BJ (cell line): Measurements from ENCODE around the gene SIDT1. TPM values are rescaled to one million over a fixed set of nuclear protein-coding genes. Genes with fewer than 3 reads are reported as not detected.

Experiments
- CTCF ChIA-PET: fragments of 350-600 bp; formaldehyde crosslinking; extraction: SDS; loops from one replicate; lab custom pipeline; 2021; ENCODE audit warnings: antibody characterized with exemption, inconsistent platforms; lab: Yijun Ruan, JAX
- POLR2A ChIA-PET: fragments of 300-600 bp; sonication (Branson Sonifier 250); formaldehyde crosslinking; extraction: SDS; loops from one replicate; lab custom pipeline; 2021; ENCODE audit warnings: antibody characterized with exemption; lab: Charles Lee
- DNase-seq: peaks from one replicate; pipeline ENCODE4 v3.0.0-alpha.2; 2011; ENCODE audit warnings: low read depth
- H3K27me3 ChIP-seq: 2 replicates; pipeline ENCODE4 v1.6.0; 2011; ENCODE audit warnings: low read length; ENCODE audit not compliant: control insufficient read depth, insufficient read depth
- H3K36me3 ChIP-seq: 2 replicates; pipeline ENCODE4 v1.5.1; 2011; ENCODE audit warnings: low read length; ENCODE audit not compliant: control insufficient read depth, insufficient read depth
- H3K4me3 ChIP-seq: 2 replicates; pipeline ENCODE4 v1.5.1; 2011; ENCODE audit warnings: low read depth, mild to moderate bottlenecking, control low read depth, low read length
- polyA plus RNA-seq: library from polyadenylated mRNA; depleted of rRNA; stranded (reverse); fragments of >200 nt; gene quantifications from 2 replicates; pipeline ENCODE4 v1.2.3, GENCODE V29; 2011
- TF ChIP-seq, protein P1 (sequence below): IDR thresholded peaks from 2 replicates; pipeline ENCODE4 v1.5.1; 2011; ENCODE audit warnings: low read depth, mild to moderate bottlenecking, control low read depth, inconsistent platforms, low read length, moderate library complexity; ENCODE audit not compliant: insufficient read depth

Gene SIDT1
- polyA plus RNA-seq, 1 experiment, result not detected

DNA sequence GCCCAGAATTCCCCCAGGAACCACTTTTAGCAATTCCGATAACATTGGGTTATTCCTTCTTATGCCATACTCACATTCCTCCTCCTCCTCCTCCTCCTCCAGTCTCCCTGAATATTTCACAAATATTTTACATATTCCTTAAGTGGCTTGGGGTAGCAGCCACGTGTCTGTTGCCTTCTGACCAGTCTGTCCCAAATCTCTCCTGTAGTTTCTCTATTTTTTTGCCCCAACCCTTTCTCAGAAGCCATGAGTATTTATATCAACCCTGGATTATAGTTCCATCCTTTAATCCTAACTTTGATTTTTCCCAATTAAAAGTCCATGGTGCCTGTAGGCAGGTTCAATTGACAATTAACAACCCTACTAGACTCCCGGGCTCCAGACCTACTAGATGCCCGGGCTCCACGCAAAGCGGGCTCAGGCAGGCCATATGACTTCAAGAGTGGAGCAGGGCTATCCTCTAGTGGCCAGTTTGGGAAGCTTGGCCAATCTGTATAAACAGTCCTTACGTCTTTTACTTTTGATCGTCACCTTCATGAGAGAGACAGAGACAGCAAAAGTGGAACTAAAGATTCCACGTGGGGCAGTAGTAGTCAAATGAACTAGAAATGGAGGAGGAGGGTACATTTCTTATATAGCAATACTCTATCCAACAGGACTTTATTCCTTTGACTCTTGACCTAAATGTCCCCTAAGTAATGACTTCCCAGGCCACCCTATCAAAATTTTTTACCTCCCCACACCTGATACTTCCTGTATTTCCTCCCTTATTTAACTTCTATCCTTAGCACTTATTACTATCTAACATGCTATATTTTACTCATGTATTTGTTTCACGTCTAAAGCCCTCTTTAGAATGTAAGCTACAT, 94.4 kb downstream of the SIDT1 start:
- ChIA-PET CTCF (interaction anchor here (0.6 to 1.9 kb wide), 14 partner anchors 10 to 592 kb away, joined by 3 to 14 read pairs (median 3); no protein-coding TSS in a partner anchor), POLR2A (no interaction called here)
- H3K4me3 ChIP-seq, result no peak overlapping the region
- peaks cover 11% of the 10 kb centered on the region for H3K27me3 ChIP-seq
- TF ChIP-seq, protein P1, sequence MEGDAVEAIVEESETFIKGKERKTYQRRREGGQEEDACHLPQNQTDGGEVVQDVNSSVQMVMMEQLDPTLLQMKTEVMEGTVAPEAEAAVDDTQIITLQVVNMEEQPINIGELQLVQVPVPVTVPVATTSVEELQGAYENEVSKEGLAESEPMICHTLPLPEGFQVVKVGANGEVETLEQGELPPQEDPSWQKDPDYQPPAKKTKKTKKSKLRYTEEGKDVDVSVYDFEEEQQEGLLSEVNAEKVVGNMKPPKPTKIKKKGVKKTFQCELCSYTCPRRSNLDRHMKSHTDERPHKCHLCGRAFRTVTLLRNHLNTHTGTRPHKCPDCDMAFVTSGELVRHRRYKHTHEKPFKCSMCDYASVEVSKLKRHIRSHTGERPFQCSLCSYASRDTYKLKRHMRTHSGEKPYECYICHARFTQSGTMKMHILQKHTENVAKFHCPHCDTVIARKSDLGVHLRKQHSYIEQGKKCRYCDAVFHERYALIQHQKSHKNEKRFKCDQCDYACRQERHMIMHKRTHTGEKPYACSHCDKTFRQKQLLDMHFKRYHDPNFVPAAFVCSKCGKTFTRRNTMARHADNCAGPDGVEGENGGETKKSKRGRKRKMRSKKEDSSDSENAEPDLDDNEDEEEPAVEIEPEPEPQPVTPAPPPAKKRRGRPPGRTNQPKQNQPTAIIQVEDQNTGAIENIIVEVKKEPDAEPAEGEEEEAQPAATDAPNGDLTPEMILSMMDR, result peak; percentile 91
- no peaks in the 10 kb centered on the region for H3K36me3 ChIP-seq
- DNase-seq, result no peak

DNA sequence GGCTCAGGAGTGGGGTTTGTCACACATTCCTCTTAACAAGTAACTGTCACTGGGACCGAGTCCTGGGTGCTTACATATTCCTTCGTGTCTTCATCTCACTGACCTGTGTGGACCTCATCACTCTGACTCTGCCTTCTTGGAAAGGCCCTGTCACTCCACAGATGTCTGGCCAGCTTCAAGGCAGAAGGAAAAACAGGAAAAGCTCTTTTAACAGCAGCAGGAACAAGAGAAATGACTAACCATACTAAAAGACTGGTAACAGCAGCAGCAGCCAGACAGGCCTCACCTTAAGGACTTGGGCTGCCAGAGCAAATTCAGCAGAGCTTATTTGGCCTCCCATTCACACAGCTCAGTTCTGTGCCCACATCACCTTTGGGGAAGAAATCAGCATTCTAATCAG, 96.0 kb downstream of the SIDT1 start:
- H3K27me3 ChIP-seq, result peaks cover 11% of the 10 kb centered on the region
- no peak for DNase-seq
- H3K36me3 ChIP-seq, result no peaks in the 10 kb centered on the region
- TF ChIP-seq, protein P1, result no peak
- CTCF ChIA-PET, result interaction anchor here (1.0 to 1.9 kb wide), 6 partner anchors 8 to 135 kb away, joined by 3 to 9 read pairs (median 3); no protein-coding TSS in a partner anchor
- POLR2A ChIA-PET, result no interaction called here
- no peak overlapping the region for H3K4me3 ChIP-seq

- DNase-seq, result no peak
- POLR2A ChIA-PET, result no interaction called here
- peaks cover 11% of the 10 kb centered on the region for H3K27me3 ChIP-seq
- H3K36me3 ChIP-seq, result no peaks in the 10 kb centered on the region
- TF ChIP-seq, protein P1, result no peak
- CTCF ChIA-PET, result interaction anchor here (1.0 to 1.3 kb wide), 2 partner anchors 39 to 135 kb away, joined by 3 read pairs; no protein-coding TSS in a partner anchor
- no peak overlapping the region for H3K4me3 ChIP-seq
These were observed 96.4 kb downstream of the SIDT1 start for GRCh38 chr3:113628788-113629187.

GRCh38 chr3:113629584-113630421, 97.4 kb downstream of the SIDT1 start:
- H3K27me3 ChIP-seq, result peaks cover 8% of the 10 kb centered on the region
- ChIA-PET CTCF (interaction anchor here (0.6 to 1.2 kb wide), 4 partner anchors 10 to 897 kb away, joined by 3 to 6 read pairs (median 4); no protein-coding TSS in a partner anchor), POLR2A (no interaction called here)
- DNase-seq, result no peak
- no peaks in the 10 kb centered on the region for H3K36me3 ChIP-seq
- TF ChIP-seq, protein P1, result no peak
- no peak overlapping the region for H3K4me3 ChIP-seq
